ENCODE data around the gene PLD3. TPM values are rescaled to one million over a fixed set of nuclear protein-coding genes. Genes with fewer than 3 reads are reported as not detected.

Gene PLD3
- total RNA-seq, 1 donor from 2014 or later, result 284 TPM

DNA sequence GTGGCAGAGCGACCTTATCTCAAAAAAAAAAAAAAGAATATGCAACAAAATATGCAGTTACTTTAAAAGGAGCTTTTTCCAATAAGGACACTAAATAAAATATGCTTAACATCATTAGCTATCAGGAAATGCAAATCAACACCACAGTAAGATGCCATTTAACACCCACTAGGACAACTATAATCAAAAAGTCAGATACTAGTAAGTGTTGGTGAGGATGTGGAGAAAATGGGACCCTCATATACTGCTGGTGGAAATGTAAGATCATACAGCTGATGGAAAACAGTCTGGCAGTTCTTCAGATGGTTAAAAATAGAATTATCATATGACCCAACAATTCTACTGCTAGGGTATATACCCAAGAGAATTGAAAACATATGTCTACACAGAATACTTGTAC is 38.8 kb upstream of the PLD3 start:
- no peak overlapping the region for H3K4me3 ChIP-seq (ENCODE audit: low read depth, low read length)
- no peak for DNase-seq (ENCODE audit: low read depth)
- TF ChIP-seq CTCF (conservative IDR thresholded peaks at IDR 0.05; ENCODE audit: low read depth, low read length), result no peak

DNA sequence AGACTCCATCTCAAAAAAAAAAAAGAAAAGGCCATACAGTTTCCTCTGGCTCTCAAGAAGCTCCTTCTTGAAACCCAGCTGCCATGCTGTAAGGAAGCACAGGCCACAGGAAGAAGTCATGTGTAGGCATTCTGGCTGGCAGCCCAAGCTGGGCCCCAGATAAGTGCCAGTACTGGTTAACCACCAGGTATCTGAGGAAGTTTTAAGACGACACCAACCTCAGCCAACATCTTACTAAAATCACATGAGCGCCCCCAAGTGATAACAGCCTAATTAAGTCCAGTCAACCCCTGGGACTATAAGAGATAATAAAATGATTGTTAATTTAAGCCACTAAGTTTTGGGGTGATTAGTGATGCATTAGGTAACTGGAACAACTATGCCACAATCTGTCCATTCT is 36.0 kb upstream of the PLD3 start:
- no peak for DNase-seq (ENCODE audit: low read depth)
- H3K4me3 ChIP-seq (ENCODE audit: low read depth, low read length), result no peak overlapping the region
- TF ChIP-seq CTCF (conservative IDR thresholded peaks at IDR 0.05; ENCODE audit: low read depth, low read length), result no peak

GRCh38 chr19:40313229-40313983 is 35.1 kb upstream of the PLD3 start:
- no peak for DNase-seq (ENCODE audit: low read depth)
- no peak for TF ChIP-seq CTCF (conservative IDR thresholded peaks at IDR 0.05; ENCODE audit: low read depth, low read length)
- no peak overlapping the region for H3K4me3 ChIP-seq (ENCODE audit: low read depth, low read length)

DNA sequence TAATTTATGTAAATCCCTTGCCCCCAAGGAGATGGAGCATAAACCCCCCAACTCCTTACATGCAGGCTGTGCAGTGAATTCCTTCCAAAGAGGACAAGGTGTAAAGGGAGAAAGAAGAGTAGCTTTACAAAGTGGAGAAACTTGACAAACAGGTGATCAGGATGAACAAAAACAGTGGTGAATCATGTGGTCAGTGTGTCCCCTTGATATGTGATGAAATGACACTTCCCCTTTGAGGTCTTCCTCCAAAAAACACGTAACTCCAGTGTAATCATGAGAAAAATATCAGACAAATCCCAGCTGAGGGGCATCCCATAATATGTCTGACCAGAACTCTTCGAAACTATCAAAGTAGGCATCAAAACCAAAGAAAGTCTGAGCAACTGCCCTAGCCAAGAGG is 33.8 kb upstream of the PLD3 start:
- no peak for TF ChIP-seq CTCF (conservative IDR thresholded peaks at IDR 0.05; ENCODE audit: low read depth, low read length)
- no peak overlapping the region for H3K4me3 ChIP-seq (ENCODE audit: low read depth, low read length)
- DNase-seq (ENCODE audit: low read depth), result no peak

DNA sequence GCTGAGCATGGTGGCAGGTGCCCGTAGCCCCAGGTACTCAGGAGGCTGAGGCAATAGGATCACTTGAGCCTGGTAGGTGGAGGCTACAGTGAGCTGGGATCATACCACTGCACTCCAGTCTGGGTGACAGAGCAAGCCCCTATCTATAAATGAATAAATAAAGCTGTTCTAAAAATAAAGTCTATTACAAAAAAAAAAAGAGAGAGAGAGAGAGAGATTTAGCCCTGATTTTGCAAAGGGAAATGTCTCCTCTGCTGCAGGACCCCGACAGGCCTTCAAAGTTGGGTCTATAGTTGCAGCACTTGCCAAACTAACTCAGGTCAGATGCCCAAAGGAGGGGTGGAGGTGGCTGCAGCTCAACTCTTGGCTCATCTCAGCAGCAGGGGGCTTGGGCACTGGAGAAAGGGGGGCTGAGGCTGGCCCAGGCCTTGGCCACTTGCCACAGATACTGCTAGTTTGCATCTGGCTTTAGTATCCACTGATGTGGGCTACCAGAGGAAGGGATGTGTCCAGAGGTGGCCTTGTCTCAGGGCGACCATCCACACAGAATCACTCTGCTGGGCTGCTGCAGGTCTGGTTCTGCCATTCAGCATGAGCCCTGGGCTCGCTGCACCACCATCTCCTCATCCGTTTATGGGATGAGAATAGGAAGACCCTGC is 32.6 kb upstream of the PLD3 start:
- H3K4me3 ChIP-seq (ENCODE audit: low read depth, low read length), result no peak overlapping the region
- DNase-seq (ENCODE audit: low read depth), result no peak
- no peak for TF ChIP-seq CTCF (conservative IDR thresholded peaks at IDR 0.05; ENCODE audit: low read depth, low read length)

- no peak for DNase-seq (ENCODE audit: low read depth)
- no peak for TF ChIP-seq CTCF (conservative IDR thresholded peaks at IDR 0.05; ENCODE audit: low read depth, low read length)
- no peak overlapping the region for H3K4me3 ChIP-seq (ENCODE audit: low read depth, low read length)
Measured at GRCh38 chr19:40317338-40317737, 31.2 kb upstream of the PLD3 start.

GRCh38 chr19:40320558-40320935 is 27.9 kb upstream of the PLD3 start:
- no peak overlapping the region for H3K4me3 ChIP-seq (ENCODE audit: low read depth, low read length)
- DNase-seq (ENCODE audit: low read depth), result no peak
- TF ChIP-seq CTCF (conservative IDR thresholded peaks at IDR 0.05; ENCODE audit: low read depth, low read length), result no peak
